Measurements from ENCODE around the gene ZNF496.

ZNF496 gene

DNA sequence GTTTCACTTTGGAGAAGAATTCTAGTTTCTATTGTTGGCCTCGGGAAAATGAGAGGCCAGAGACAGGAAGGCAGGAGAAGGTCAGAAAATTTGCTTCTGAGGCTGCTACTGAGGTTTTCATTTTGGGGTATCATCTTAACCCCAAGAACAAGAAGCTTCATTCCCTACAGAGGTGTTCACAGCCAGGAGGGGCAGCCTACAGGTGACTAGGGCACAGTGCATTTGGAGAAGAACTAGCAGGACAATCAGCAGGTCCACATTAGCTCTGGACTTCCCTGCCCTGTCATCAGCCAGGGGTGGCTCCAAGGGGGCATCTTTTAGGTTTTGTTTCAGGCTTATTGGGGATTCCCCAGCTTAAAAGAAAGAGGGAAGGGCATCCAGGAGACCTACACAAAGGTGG lies 12.1 kb upstream of the ZNF496 start:
- no peak for DNase-seq (ENCODE audit: low read depth)
- TF ChIP-seq, protein P1, sequence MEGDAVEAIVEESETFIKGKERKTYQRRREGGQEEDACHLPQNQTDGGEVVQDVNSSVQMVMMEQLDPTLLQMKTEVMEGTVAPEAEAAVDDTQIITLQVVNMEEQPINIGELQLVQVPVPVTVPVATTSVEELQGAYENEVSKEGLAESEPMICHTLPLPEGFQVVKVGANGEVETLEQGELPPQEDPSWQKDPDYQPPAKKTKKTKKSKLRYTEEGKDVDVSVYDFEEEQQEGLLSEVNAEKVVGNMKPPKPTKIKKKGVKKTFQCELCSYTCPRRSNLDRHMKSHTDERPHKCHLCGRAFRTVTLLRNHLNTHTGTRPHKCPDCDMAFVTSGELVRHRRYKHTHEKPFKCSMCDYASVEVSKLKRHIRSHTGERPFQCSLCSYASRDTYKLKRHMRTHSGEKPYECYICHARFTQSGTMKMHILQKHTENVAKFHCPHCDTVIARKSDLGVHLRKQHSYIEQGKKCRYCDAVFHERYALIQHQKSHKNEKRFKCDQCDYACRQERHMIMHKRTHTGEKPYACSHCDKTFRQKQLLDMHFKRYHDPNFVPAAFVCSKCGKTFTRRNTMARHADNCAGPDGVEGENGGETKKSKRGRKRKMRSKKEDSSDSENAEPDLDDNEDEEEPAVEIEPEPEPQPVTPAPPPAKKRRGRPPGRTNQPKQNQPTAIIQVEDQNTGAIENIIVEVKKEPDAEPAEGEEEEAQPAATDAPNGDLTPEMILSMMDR (IDR thresholded peaks at IDR 0.05; ENCODE audit: control insufficient read depth, insufficient read depth, low read depth, low read length, missing control alignments), result no peak

DNA sequence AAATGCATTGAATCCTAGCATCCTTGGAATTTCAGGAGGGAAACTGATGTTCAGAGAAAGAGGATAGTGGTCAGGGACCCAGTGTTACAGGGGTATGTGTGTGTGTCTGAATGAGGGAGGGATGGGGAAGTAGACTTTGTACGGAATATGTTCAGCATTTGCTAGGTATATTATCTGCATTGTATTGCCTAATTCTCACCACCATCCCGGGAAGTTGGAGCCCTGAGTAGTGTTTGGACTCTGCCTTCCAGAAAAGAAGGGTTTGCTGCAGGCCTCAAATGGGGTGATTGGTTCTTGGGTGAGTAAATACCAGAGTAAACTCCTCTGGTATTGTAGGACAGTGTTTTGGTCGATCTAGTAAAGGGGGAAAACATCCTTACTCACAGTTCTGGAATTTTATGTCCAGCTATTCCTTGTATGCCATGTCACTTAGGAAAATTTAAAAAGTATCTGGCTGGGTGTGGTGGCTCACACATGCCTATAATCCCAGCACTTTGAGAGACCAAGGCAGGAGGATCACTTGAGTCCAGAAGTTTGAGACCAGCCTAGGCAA lies 7.1 kb upstream of the ZNF496 start:
- DNase-seq (ENCODE audit: low read depth), result no peak
- TF ChIP-seq, protein P1 (IDR thresholded peaks at IDR 0.05; ENCODE audit: control insufficient read depth, insufficient read depth, low read depth, low read length, missing control alignments), result no peak
- no peak overlapping the region for H3K4me3 ChIP-seq (ENCODE audit: control insufficient read depth, low read depth, low read length)

More for the DNA sequence above, 12.1 kb upstream of the ZNF496 start:
- no peak overlapping the region for H3K4me3 ChIP-seq (ENCODE audit: control insufficient read depth, low read depth, low read length)

DNA sequence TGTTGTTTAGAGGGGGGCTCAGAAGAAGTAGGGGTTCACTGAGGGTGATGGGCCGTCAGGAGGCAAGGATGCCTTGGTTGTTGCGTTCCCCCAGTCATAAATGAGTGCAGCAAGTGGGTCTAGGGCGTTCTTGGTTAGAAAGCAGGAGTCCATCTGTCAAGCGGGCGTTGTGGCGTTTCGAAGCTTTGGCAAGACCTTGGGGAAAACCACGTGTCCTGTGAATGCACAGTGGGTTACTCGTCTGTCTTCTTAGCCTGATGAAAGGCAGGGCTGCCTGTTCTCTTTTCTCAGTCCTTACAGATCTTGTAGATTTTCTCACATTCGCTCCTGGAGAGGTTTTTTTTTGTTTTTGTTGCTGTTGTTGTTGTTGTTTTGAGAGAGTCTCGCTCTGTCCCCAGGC lies 6.3 kb upstream of the ZNF496 start:
- no peak for DNase-seq (ENCODE audit: low read depth)
- TF ChIP-seq, protein P1 (IDR thresholded peaks at IDR 0.05; ENCODE audit: control insufficient read depth, insufficient read depth, low read depth, low read length, missing control alignments), result no peak
- H3K4me3 ChIP-seq (ENCODE audit: control insufficient read depth, low read depth, low read length), result no peak overlapping the region

DNA sequence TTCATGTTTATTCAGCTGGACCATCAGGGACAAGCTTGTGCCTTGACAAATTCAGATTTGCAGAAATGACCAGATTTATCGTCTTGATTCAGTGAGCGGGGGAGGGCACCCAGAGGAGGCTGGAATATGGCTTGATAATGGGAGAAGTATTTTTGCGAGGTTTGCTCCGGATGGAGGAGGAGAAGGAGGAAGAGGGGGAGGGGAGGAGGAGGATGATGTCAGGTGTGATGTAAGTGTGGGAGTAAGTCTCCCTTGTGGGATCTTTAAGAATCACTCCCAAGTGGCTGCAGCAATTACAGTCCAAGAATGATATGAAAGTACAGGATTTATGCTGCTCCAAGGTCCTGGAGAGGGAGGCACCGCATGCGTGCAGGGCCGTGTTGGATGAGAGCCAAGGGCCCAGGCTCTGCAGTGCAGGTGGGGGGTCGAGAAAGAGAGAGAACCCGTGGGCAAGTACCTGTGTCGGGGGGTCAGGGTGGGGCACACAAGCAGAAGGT lies 5.6 kb upstream of the ZNF496 start:
- TF ChIP-seq, protein P1 (IDR thresholded peaks at IDR 0.05; ENCODE audit: control insufficient read depth, insufficient read depth, low read depth, low read length, missing control alignments), result no peak
- no peak for DNase-seq (ENCODE audit: low read depth)
- H3K4me3 ChIP-seq (ENCODE audit: control insufficient read depth, low read depth, low read length), result no peak overlapping the region

DNA sequence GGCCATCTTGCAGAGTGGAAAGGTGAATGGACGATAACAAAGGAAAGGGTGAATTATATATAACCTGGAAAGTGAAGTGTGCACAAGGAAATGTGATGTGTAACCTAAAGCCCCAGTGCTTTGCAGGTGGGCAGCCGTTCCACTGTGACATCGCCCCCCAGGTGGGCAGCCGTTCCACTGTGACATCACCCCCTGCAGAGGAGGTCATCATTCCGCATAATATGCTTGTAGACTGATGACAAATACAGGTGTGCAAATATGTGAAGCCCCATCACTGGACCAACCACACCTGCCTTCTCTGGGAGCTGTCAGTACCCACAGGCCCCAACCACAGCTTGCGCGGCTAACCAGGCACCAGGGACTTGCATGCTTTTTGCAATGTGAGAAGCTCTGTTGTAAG lies 4.7 kb upstream of the ZNF496 start:
- TF ChIP-seq, protein P1 (IDR thresholded peaks at IDR 0.05; ENCODE audit: control insufficient read depth, insufficient read depth, low read depth, low read length, missing control alignments), result no peak
- H3K4me3 ChIP-seq (ENCODE audit: control insufficient read depth, low read depth, low read length), result no peak overlapping the region
- no peak for DNase-seq (ENCODE audit: low read depth)

DNA sequence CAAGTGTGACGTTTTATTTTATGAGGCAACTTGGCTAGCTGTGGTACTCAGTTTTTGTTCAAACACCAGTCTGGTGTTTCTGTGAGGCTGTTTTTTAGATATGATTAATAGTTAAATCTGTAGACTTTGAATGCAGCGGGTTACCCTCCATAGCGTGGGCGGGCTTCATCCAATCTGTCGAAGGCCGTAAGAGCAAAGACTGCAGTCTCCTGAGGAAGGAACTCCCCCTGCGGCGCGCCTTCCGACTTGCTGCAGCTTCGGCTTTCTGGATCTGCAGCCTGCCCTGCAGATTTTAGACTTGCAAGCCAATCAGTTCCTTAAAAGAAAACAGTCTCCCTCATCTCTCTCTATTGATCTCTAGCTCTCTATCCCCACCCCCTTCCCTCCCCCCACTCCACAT lies 4.2 kb upstream of the ZNF496 start:
- no peak overlapping the region for H3K4me3 ChIP-seq (ENCODE audit: control insufficient read depth, low read depth, low read length)
- DNase-seq (ENCODE audit: low read depth), result no peak
- TF ChIP-seq, protein P1 (IDR thresholded peaks at IDR 0.05; ENCODE audit: control insufficient read depth, insufficient read depth, low read depth, low read length, missing control alignments), result no peak

Measured in AG09309 (cell line).